GM18861 (cell line): Measurements from ENCODE around the gene FUOM.
A peak's percentile ranks its signal among the peaks of the same experiment; 100 is the strongest.

Experiments used
- ATAC-seq: cut with Tn5 transposase; IDR thresholded peaks from one replicate; pipeline ENCODE4 v1.9.1; 2021; ENCODE audit not compliant: unreplicated experiment

FUOM gene

GRCh38 chr10:133315847-133316246 is 42.0 kb downstream of the FUOM start:
- ATAC-seq, result no peak

- no peak for ATAC-seq
Measured at GRCh38 chr10:133314911-133315310, 42.9 kb downstream of the FUOM start.

- ATAC-seq, result no peak
Measured at GRCh38 chr10:133313192-133313591, 44.6 kb downstream of the FUOM start.

GRCh38 chr10:133312769-133313145 is 45.1 kb downstream of the FUOM start:
- ATAC-seq, result no peak

GRCh38 chr10:133312016-133312768 is 45.6 kb downstream of the FUOM start:
- no peak for ATAC-seq

DNA sequence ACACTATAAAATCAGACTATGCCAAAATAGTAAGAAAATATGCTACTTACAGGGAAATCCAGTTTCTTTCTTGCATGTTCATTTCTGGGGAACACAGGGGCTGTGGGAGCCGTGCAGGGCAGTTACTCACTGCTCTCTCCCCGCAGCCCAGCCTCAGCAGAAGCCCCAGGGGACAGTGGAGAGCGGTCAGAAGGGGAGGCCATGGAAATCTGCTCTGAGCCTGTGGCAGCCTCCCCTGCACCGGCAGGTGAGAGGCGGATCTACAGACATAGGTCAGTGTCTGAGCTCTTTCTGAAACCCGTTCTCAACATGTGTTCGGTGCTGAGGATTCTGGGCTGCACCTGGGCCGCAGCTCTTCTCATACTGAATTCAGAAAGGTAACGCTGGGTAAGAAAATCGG is 46.2 kb downstream of the FUOM start:
- ATAC-seq, result no peak

- no peak for ATAC-seq
Measured at GRCh38 chr10:133310789-133311188, 47.0 kb downstream of the FUOM start.

DNA sequence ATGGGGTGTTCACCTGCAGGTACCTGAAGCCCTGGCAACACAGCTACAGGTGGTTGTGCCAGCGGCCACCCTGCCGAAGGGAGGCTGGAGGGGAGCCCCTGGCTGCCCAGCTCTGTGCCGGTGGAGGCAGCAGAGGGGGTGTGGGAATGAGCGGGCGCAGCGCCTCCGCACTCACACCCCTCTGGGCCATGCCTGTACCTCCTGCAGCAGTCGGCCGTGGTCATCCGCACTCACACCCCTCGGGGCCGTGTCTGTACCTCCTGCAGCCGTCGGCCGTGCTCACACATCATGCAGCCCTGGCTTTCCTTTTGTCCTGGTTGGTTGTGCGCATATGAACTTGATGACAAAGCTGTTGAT is 47.4 kb downstream of the FUOM start:
- ATAC-seq, result no peak

DNA sequence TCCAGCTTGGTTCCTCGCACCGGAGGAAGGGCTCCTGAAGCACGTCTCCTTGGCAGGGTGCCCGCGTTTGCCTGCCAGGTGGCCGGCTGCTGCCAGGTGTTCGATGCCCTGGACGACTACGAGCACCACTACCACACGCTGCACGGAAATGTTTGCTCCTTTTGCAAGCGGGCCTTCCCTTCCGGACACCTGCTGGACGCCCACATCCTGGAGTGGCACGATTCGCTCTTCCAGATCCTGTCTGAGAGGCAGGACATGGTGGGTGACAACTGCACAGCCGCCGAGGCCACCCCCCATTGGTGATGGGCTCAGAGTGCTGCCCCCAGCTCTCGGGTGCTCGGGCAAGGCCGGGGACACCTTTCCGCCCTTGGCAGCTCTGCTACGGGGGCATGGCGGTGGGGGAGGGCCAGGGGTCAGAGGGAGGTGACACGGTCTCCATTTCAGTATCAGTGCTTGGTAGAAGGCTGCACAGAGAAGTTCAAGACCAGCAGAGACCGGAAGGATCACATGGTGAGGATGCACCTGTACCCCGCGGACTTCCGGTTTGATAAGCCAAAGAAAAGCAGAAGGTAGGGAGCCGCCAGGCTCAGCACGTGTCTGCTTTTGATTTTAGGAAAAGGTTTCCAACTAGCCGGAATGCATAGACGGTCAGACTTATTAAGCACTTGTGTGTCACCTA is 48.0 kb downstream of the FUOM start:
- no peak for ATAC-seq

- peak; percentile 59 for ATAC-seq
Measured at GRCh38 chr10:133309100-133309719, 48.6 kb downstream of the FUOM start.

GRCh38 chr10:133308421-133309099 is 49.3 kb downstream of the FUOM start, which contains the start of the genes TUBGCP2 and ZNF511:
Gene TUBGCP2, minus strand, starts transcription at chr10:133308872. Its CDS starts 5,931 bp downstream, at chr10:133302941.
Gene ZNF511, plus strand, starts transcription at chr10:133308914. Its CDS starts 30 bp downstream, at chr10:133308944.
- ATAC-seq, result peak; percentile 68

GRCh38 chr10:133307776-133308420 is 49.9 kb downstream of the FUOM start:
- peak; percentile 39 for ATAC-seq

DNA sequence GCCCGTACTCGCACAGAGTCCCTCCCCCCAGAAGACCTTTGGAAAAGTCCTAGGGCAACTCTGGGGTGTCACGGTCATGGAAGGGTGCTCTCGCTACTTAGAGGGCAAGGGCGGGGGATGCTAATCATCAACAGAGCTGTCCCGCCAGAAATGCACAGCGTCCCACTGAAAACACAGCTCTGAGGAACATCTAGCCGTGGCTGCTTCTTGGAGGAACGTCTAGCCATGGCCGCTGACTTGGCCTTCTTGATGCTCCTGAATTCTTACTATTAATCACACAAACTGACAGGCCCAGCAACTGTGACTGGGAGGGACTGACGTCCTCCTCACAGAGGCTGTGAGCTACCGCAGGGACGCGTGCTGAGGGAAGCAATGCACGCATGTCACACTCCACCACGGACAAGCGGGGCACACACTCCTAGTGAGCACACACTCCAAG is 50.9 kb downstream of the FUOM start:
- ATAC-seq, result no peak

GRCh38 chr10:133306097-133306476 is 51.7 kb downstream of the FUOM start:
- ATAC-seq, result no peak
